HepG2 (cell line): ENCODE results near the gene NPSR1. TPM values are rescaled to one million over a fixed set of nuclear protein-coding genes. Genes with fewer than 3 reads are reported as not detected.

ENCODE experiments used
- ADNP ChIP-seq: sonication (generic); formaldehyde crosslinking; IDR thresholded peaks from 2 replicates; pipeline ENCODE4 v1.4.0; 2020; ENCODE audit warnings: missing genetic modification reagents
- CREM ChIP-seq, 2 experiments: sonication (generic) in 1 of 2; formaldehyde crosslinking in 1 of 2; IDR thresholded peaks; 2 replicates each; pipeline versions ENCODE4 v1.4.0 to v1.6.1; 2016 to 2020; ENCODE audit warnings: antibody characterized with exemption in 1 of 2, mild to moderate bottlenecking in 1 of 2, missing genetic modification reagents in 1 of 2
- DDIT3 ChIP-seq: sonication (generic); formaldehyde crosslinking; IDR thresholded peaks from 2 replicates; pipeline ENCODE4 v1.4.0; 2020; ENCODE audit warnings: mild to moderate bottlenecking, missing genetic modification reagents
- E2F1 ChIP-seq: sonication (generic); formaldehyde crosslinking; IDR thresholded peaks from 2 replicates; pipeline ENCODE4 v1.5.0; 2020; ENCODE audit warnings: missing genetic modification reagents
- FOSL1 ChIP-seq: sonication (generic); formaldehyde crosslinking; IDR thresholded peaks from 2 replicates; pipeline ENCODE4 v1.9.0; 2021; ENCODE audit warnings: missing genetic modification reagents, borderline replicate concordance
- LCORL ChIP-seq, 2 experiments: fragments of 450-650 bp in 1 of 2; sonication (generic) in 1 of 2; formaldehyde crosslinking in 1 of 2; IDR thresholded peaks; 2 replicates each; pipeline versions ENCODE4 v1.5.0 to v1.6.1; 2017 to 2020; ENCODE audit warnings: antibody characterized with exemption in 1 of 2, missing genetic modification reagents in 1 of 2
- MYNN ChIP-seq: sonication (generic); formaldehyde crosslinking; IDR thresholded peaks from 2 replicates; pipeline ENCODE4 v1.4.0; 2020; ENCODE audit warnings: mild to moderate bottlenecking, low read depth, missing genetic modification reagents
- NR0B2 ChIP-seq: sonication (generic); formaldehyde crosslinking; IDR thresholded peaks from 2 replicates; pipeline ENCODE4 v1.4.0; 2020; ENCODE audit warnings: mild to moderate bottlenecking, missing genetic modification reagents
- SAP130 ChIP-seq: IDR thresholded peaks from 2 replicates; pipeline ENCODE4 v1.6.1; 2016; ENCODE audit warnings: low read depth
- SSRP1 ChIP-seq: IDR thresholded peaks from 2 replicates; pipeline ENCODE4 v1.6.1; 2016; ENCODE audit warnings: control low read depth
- THYN1 ChIP-seq: sonication (generic); formaldehyde crosslinking; IDR thresholded peaks from 2 replicates; pipeline ENCODE4 v1.8.1; 2023; ENCODE audit warnings: low read depth, mild to moderate bottlenecking, moderate library complexity, missing genetic modification reagents, borderline replicate concordance
- ZBTB39 ChIP-seq: sonication (generic); formaldehyde crosslinking; IDR thresholded peaks from 2 replicates; pipeline ENCODE4 v1.5.0; 2020; ENCODE audit warnings: missing genetic modification reagents
- ZBTB7B ChIP-seq: sonication (generic); formaldehyde crosslinking; IDR thresholded peaks from 2 replicates; pipeline ENCODE4 v1.4.0; 2020; ENCODE audit warnings: missing genetic modification reagents
- ZKSCAN8 ChIP-seq: IDR thresholded peaks from 2 replicates; pipeline ENCODE4 v1.6.1; 2016; ENCODE audit warnings: borderline replicate concordance, missing genetic modification reagents, missing compliant biosample characterization
- ZNF142 ChIP-seq: sonication (generic); formaldehyde crosslinking; IDR thresholded peaks from 2 replicates; pipeline ENCODE4 v1.4.0; 2020; ENCODE audit warnings: missing genetic modification reagents
- ZNF282 ChIP-seq: fragments of 450-650 bp; IDR thresholded peaks from 2 replicates; pipeline ENCODE4 v1.6.1; 2018; ENCODE audit not compliant: partially characterized antibody
- ZNF607 ChIP-seq: sonication (generic); formaldehyde crosslinking; IDR thresholded peaks from 2 replicates; pipeline ENCODE4 v1.5.1; 2020; ENCODE audit warnings: missing genetic modification reagents, mild to moderate bottlenecking, borderline replicate concordance
- ZNF790 ChIP-seq: sonication (generic); formaldehyde crosslinking; IDR thresholded peaks from 2 replicates; pipeline ENCODE4 v1.8.0; 2022; ENCODE audit warnings: missing genetic modification reagents, mild to moderate bottlenecking, borderline replicate concordance
- polyA plus RNA-seq, 8 experiments: library from polyadenylated mRNA; depleted of rRNA in 3 of 8; stranded (reverse) in 7 of 8; unstranded in 1 of 8; fragments of >200 nt; fragmentation: Illumina TruSeq in 4 of 8; extraction: Trizol in 4 of 8; gene quantifications; 2 replicates each; pipeline versions ENCODE4 v1.2.1 to v1.2.3, GENCODE V29; 2011 to 2016; ENCODE audit warnings: low read depth in 4 of 8, missing spikeins in 1 of 8, mixed read lengths in 1 of 8; ENCODE audit not compliant: insufficient read depth in 1 of 8
- total RNA-seq, 5 experiments: library from RNA; depleted of rRNA; stranded (reverse); fragments of >200 nt; fragmentation: Illumina TruSeq; extraction: Trizol; gene quantifications; 2 replicates each; pipeline ENCODE4 v1.2.3, GENCODE V29; 2016; ENCODE audit warnings: low read depth in 1 of 5

NPSR1 gene
- total and polyA plus RNA-seq, 2 of the 13 experiments (the other 11 are each of a cell fraction or from before 2014, with no cell fraction given): not detected

- TF ChIP-seq NR0B2 (CRISPR knock-in tag): 0 out of 2 replicates have a peak, but pooled peaks have one; percentile 32
- TF ChIP-seq MYNN (CRISPR knock-in tag): no peak
- TF ChIP-seq SAP130 (CRISPR knock-in tag): peak; percentile 83
- TF ChIP-seq SSRP1 (CRISPR knock-in tag): no peak
- no peak for TF ChIP-seq DDIT3 (CRISPR knock-in tag)
- no peak for TF ChIP-seq THYN1 (CRISPR knock-in tag)
- 0 out of 2 replicates have a peak, but pooled peaks have one; percentile 56 for TF ChIP-seq ADNP
- TF ChIP-seq ZBTB7B (CRISPR knock-in tag): peak; percentile 29; the same call in 1 of the 2 replicates
- TF ChIP-seq ZNF142 (CRISPR knock-in tag): peak; percentile 85
- peak; percentile 66 for TF ChIP-seq CREM (IDR thresholded peaks at IDR 0.05)
- TF ChIP-seq CREM (CRISPR knock-in tag; IDR thresholded peaks at IDR 0.05): no peak
- no peak for TF ChIP-seq ZNF282
- peak; percentile 50; the same call in 1 of the 2 replicates for TF ChIP-seq ZKSCAN8 (CRISPR knock-in tag)
- TF ChIP-seq ZNF607 (CRISPR knock-in tag): peak; percentile 29; the same call in 1 of the 2 replicates
- no peak for TF ChIP-seq LCORL (IDR thresholded peaks at IDR 0.05)
- peak; percentile 90 for TF ChIP-seq LCORL (CRISPR knock-in tag; IDR thresholded peaks at IDR 0.05)
- peak; percentile 94 for TF ChIP-seq FOSL1 (CRISPR knock-in tag)
- TF ChIP-seq E2F1 (CRISPR knock-in tag): no peak
- peak; percentile 61; the same call in 1 of the 2 replicates for TF ChIP-seq ZBTB39 (CRISPR knock-in tag)
- peak; percentile 55; the same call in 1 of the 2 replicates for TF ChIP-seq ZNF790 (CRISPR knock-in tag)
Measured at GRCh38 chr7:34747867-34748727, 90.1 kb downstream of the NPSR1 start (continued).
